22Rv1 (cell line): ENCODE measurements around the gene EIF4G1.

Experiments used
- CTCF ChIP-seq: fragments of 450-650 bp; IDR thresholded peaks from 2 replicates; pipeline ENCODE4 v1.5.1; 2017; ENCODE audit warnings: mild to moderate bottlenecking
- ZFX ChIP-seq: fragments of 450-650 bp; IDR thresholded peaks from 2 replicates; pipeline ENCODE4 v1.6.1; 2017; ENCODE audit warnings: antibody characterized with exemption, borderline replicate concordance

- TF ChIP-seq CTCF (no peak), ZFX (no peak)
Observed at GRCh38 chr3:184353546-184353941, 39.1 kb downstream of the EIF4G1 start.
